GM18909 (cell line): ENCODE data around the gene GGTLC1.

ENCODE experiments used
- ATAC-seq: cut with Tn5 transposase; IDR thresholded peaks from one replicate; pipeline ENCODE4 v1.9.1; 2021; ENCODE audit warnings: mild to moderate bottlenecking; ENCODE audit not compliant: unreplicated experiment, poor library complexity

The GGTLC1 gene

GRCh38 chr20:23988561-23988960 is at the start of gene GGTLC1:
Gene GGTLC1, minus strand, starts transcription at chr20:23988779. Its CDS starts 2,168 bp downstream, at chr20:23986611.
- no peak for ATAC-seq

GRCh38 chr20:24034820-24035219 is 46.2 kb upstream of the GGTLC1 start:
- ATAC-seq = no peak

- ATAC-seq = no peak
Observed at GRCh38 chr20:24033565-24033964, 45.0 kb upstream of the GGTLC1 start.

GRCh38 chr20:24033151-24033550 is 44.6 kb upstream of the GGTLC1 start:
- no peak for ATAC-seq

- ATAC-seq = no peak
Observed at GRCh38 chr20:24032400-24032898, 43.9 kb upstream of the GGTLC1 start.

- peak; percentile 59 for ATAC-seq
Observed at GRCh38 chr20:24027229-24027628, 38.6 kb upstream of the GGTLC1 start.

- no peak for ATAC-seq
Observed at GRCh38 chr20:24022621-24023180, 34.1 kb upstream of the GGTLC1 start.

- ATAC-seq = no peak
Observed at GRCh38 chr20:24018796-24019195, 30.2 kb upstream of the GGTLC1 start.

GRCh38 chr20:24017458-24017755 is 28.8 kb upstream of the GGTLC1 start:
- ATAC-seq = no peak

GRCh38 chr20:24016607-24017457 is 28.3 kb upstream of the GGTLC1 start:
- no peak for ATAC-seq

GRCh38 chr20:24013953-24014352 is 25.4 kb upstream of the GGTLC1 start:
- ATAC-seq = no peak

GRCh38 chr20:24011282-24011681 is 22.7 kb upstream of the GGTLC1 start:
- ATAC-seq = no peak

- no peak for ATAC-seq
Observed at GRCh38 chr20:24007758-24008157, 19.2 kb upstream of the GGTLC1 start.

GRCh38 chr20:24007073-24007595 is 18.6 kb upstream of the GGTLC1 start:
- ATAC-seq = no peak

- no peak for ATAC-seq
Observed at GRCh38 chr20:24006626-24007025, 18.0 kb upstream of the GGTLC1 start.

GRCh38 chr20:24004471-24004870 is 15.9 kb upstream of the GGTLC1 start:
- ATAC-seq = no peak

- ATAC-seq = no peak
Observed at GRCh38 chr20:24002896-24003295, 14.3 kb upstream of the GGTLC1 start.

- no peak for ATAC-seq
Observed at GRCh38 chr20:24001712-24002405, 13.3 kb upstream of the GGTLC1 start.

GRCh38 chr20:23998844-23999243 is 10.3 kb upstream of the GGTLC1 start:
- no peak for ATAC-seq

- ATAC-seq = no peak
Observed at GRCh38 chr20:23998392-23998791, 9.8 kb upstream of the GGTLC1 start.
